SKM-1 (cell line): ENCODE data around the gene PLS3.
"Not testable (repeated sequence)": the region's sequence is repeated elsewhere in the genome, so short reads cannot be mapped to it uniquely, and the experiment has no call there.

Experiments used
- DNase-seq: peaks from one replicate; lab custom pipeline; 2025; ENCODE audit not compliant: unreplicated experiment; lab: John Stamatoyannopoulos, UW

PLS3 gene

GRCh38 chrX:115560978-115561604 is at the start of gene PLS3:
Gene PLS3 (plus strand): TSS chrX:115561174. CDS start chrX:115610251, 49,077 bp downstream.
- peak; percentile 31 for DNase-seq

GRCh38 chrX:115518113-115518512 is 42.9 kb upstream of the PLS3 start:
- no peak for DNase-seq

- DNase-seq: no peak
Measured at GRCh38 chrX:115521741-115522140, 39.2 kb upstream of the PLS3 start.

GRCh38 chrX:115522952-115523351 is 38.0 kb upstream of the PLS3 start:
- no peak for DNase-seq

- no peak for DNase-seq
Measured at GRCh38 chrX:115525486-115525885, 35.5 kb upstream of the PLS3 start.

GRCh38 chrX:115531818-115532403 is 29.1 kb upstream of the PLS3 start:
- DNase-seq: no peak

GRCh38 chrX:115533485-115533884 is 27.5 kb upstream of the PLS3 start:
- no peak for DNase-seq

- DNase-seq: no peak
Measured at GRCh38 chrX:115534383-115534782, 26.6 kb upstream of the PLS3 start.

GRCh38 chrX:115535421-115535820 is 25.6 kb upstream of the PLS3 start:
- no peak for DNase-seq

- no peak for DNase-seq
Measured at GRCh38 chrX:115535844-115536243, 25.1 kb upstream of the PLS3 start.

- no peak for DNase-seq
Measured at GRCh38 chrX:115539841-115540240, 21.1 kb upstream of the PLS3 start.

- DNase-seq: not testable (repeated sequence)
Measured at GRCh38 chrX:115541045-115541444, 19.9 kb upstream of the PLS3 start.

GRCh38 chrX:115547448-115547847 is 13.5 kb upstream of the PLS3 start:
- DNase-seq: no peak

- DNase-seq: no peak
Measured at GRCh38 chrX:115549008-115549407, 12.0 kb upstream of the PLS3 start.

- no peak for DNase-seq
Measured at GRCh38 chrX:115553171-115553570, 7.8 kb upstream of the PLS3 start.

- DNase-seq: no peak
Measured at GRCh38 chrX:115559672-115560071, 1.3 kb upstream of the PLS3 start.

GRCh38 chrX:115560211-115560977 is 580 bp upstream of the PLS3 start:
- no peak for DNase-seq

- DNase-seq: no peak
Measured at GRCh38 chrX:115561605-115562479, 868 bp downstream of the PLS3 start.

GRCh38 chrX:115562480-115562847 is 1.5 kb downstream of the PLS3 start:
- DNase-seq: no peak

GRCh38 chrX:115563633-115564162 is 2.7 kb downstream of the PLS3 start:
- no peak for DNase-seq

- no peak for DNase-seq
Measured at GRCh38 chrX:115564243-115564642, 3.3 kb downstream of the PLS3 start.
